Frontal cortex (tissue), 4 donors: ENCODE data around the gene BTRC. TPM values are rescaled to one million over a fixed set of nuclear protein-coding genes. Genes with fewer than 3 reads are reported as not detected.
"Not testable (repeated sequence)": the region's sequence is repeated elsewhere in the genome, so short reads cannot be mapped to it uniquely, and the experiment has no call there.

Experiments
- DNase-seq, 2 donors: peaks; one replicate each; pipeline ENCODE4 v3.0.0; 2012; ENCODE audit warnings: low spot score in 2 of 2
- FAIRE-seq: peaks from 2 replicates; lab custom pipeline; 2012; peaks lifted over from hg19 to GRCh38; lab: Jason Lieb, UNC
- total RNA-seq: library from RNA; depleted of rRNA; stranded (reverse); fragments of >200 nt; gene quantifications from one replicate; pipeline ENCODE4 v1.2.3, GENCODE V29; 2014
- donor health status: control.
- donor health status: control.
- donor health status: control.

The BTRC gene
- 39.1 TPM for total RNA-seq

DNA sequence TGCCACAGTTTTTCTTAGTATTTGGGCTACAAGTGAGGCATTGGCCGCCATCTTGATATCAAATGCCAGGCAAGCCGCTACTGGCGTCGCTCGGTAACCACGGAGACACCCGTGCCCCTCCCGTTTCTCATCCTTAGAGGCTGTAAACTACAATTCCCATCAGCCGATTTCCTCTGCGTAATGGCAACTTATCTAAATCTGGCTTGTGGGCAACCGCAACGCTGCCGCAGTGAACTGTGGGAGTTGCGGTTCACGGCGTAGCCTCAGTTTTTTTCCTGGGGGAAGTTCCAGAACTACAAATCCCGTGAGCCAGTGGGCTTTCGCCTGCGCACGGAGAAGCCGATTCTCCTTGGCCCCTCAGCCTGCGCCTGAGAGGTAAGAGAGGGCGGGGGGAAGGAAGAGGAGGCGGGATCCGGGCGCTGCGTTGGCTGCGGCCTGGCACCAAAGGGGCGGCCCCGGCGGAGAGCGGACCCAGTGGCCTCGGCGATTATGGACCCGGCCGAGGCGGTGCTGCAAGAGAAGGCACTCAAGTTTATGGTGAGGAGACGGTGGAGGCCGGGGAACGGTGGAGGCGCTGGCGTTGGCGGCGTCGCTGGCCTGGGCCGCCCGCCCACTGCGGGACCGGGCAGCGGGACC lies at the start of gene BTRC:
BTRC (plus strand) TSS at position 474 of the 636 bp plus-strand sequence; CDS start at position 490, 16 bp downstream.
- peak; percentile 97 for FAIRE-seq
- peak; percentile 89 to 92 for DNase-seq

GRCh38 chr10:101304316-101304715 lies 49.6 kb upstream of the BTRC start:
- DNase-seq = no peak
- FAIRE-seq = no peak

GRCh38 chr10:101305320-101306241 lies 48.4 kb upstream of the BTRC start:
- FAIRE-seq = no peak

DNA sequence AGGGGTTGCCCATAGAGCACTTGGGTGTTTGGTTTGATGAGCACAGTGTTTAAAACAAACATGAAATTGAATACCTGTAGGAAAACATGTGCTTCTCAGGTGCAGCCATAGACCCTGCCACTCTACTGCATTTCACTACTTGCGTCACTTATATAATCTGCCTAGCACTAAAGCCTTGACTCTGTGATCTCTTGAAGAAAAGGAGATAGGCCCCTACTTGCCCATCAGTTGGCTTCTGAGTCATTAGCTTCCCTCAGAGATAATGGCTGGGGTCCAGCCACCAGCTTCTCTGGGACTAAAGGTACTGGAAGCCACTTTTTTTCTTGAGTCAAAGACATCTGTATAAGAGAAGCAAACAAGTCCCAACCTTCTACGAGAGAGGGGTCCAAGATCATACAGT lies 45.9 kb upstream of the BTRC start:
- DNase-seq (no peak), FAIRE-seq (no peak)

More at GRCh38 chr10:101305320-101306241, 48.4 kb upstream of the BTRC start:
- no peak for DNase-seq

DNA sequence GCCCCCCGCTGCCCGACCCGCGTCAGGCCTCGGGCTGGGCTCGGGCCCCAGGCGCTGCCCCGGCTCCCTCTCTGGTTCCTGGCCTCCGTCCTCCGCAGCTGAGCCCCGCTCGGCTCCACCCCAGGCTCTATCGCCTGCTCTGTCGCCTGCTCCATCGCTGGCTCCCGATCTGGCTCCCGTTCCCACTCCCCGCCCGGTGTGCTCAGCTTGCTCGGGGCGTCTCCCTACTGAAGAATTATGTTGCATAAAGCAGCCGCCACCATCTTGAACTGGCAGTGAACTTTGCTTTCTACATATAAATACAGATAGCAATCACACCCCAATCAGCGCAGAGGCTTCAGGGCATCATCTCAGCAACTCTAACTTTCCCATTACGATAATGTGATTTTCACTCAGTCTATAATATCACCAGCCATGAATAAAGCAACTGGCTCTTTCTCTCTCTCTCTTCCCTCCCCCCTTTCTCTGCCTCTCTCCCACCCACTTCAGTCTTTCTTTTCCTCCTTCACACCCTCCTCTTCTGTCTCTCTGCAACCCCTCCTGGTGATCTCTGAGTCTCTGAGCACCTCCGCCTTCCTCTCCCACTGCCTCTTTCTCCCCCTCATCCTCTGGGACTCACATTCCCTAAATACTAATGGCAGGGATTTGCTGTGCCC lies 43.3 kb upstream of the BTRC start:
- FAIRE-seq = no peak

DNA sequence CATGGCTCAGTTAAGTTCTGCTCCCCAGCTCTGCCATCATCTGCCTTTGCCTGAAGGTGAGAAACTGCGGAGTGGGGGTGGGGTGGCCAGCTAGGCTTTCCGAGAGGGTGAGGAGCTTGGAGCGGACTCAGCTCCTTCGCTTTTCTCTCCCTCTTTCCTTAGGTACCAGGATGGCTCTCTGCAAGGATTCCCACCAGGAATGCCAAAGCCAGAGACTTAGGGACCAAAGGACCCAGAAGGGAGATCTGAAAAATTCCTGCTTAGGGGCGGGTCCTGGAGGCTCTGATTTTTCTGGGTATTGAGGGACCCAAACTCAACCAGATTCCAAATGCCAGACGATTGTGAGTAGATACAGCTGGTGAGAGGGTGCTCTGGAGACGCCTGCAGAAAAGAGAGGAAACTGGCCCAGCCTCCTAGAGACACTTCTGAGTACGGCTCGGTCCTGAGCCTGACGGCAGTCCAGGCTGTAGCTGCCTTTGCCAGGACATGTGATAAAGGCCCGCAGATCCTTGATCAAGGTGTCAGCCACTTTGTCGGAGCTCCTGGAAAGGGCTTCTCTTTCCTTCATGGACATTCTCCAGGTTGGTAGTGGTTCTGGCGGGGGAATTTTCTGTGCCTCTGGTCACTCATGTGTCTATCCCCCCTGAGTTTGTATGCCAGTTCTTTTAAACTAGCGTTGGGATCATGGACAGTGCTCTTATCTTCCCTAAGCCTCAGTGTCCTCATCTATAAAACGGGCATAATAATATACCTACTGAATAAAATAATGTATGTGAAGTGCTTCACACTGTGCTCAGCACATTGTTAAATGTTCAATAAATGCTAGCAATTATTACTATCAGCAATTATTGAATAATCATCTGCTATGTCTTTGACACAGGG lies 42.5 kb upstream of the BTRC start:
- DNase-seq (no peak), FAIRE-seq (no peak)

More for the DNA sequence above, 43.3 kb upstream of the BTRC start:
- no peak for DNase-seq

- DNase-seq (no peak), FAIRE-seq (no peak)
These were observed 34.6 kb upstream of the BTRC start for GRCh38 chr10:101319241-101319915.

DNA sequence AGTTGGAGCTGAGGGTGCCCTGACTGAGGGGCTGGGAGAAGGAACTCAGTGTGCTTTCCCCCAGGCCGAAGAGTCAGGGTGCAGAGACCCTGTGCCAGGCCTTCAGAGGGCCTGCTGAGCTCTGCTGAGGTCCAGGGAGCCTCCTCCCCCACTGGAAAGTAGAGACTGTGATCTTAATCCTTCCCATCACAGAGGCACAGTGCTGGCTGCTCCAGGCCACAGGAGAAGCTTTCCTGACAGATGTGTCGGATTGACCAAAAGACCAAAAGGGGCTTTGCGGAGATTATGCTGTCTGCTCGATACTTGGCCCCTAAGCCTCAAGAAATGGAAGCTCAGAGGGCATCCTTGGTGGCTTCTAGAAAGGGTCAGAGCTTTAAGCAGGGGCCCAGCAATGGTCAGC lies 32.9 kb upstream of the BTRC start:
- no peak for DNase-seq
- FAIRE-seq = no peak

- FAIRE-seq = no peak
- DNase-seq = no peak
These were observed 31.5 kb upstream of the BTRC start for GRCh38 chr10:101322266-101323108.

DNA sequence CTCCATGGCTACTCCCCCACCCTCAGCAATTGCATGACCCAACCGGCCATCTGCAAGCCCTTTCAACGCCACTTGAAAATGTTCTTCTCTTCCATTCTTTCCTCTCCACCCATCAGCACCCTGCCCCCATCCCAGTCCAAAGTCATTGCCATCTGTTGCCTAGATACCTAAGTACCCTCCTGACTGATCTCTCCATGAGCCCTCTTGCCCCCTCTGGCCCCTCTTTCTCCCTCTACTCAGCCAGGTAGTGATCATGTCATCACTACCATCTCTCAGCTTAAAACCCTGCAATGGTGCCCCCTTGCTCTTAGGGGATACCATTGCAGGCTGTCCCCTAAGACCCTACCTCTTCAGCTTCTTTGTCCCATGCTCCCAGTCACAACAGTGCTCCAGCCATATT lies 30.5 kb upstream of the BTRC start:
- DNase-seq = no peak
- no peak for FAIRE-seq

DNA sequence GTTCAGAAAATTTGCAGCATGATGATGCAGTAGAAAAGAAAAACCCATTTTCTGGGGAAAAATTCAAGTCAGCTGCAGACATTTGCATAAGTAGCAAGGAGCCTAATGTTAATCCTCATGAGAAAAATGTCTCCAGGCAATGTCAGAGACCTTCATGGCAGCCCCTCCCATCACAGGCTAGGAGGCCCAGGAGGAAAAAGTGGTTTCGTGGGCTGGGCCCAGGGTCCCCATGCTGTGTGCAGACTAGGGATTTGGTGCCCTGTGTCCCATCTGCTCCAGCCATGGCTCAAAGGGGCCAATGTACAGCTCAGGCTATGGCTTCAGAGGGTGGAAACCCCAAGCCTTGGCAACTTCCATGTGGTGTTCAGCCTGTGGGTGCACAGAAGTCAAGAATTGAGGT lies 26.5 kb upstream of the BTRC start:
- not testable (repeated sequence) for FAIRE-seq, DNase-seq

DNA sequence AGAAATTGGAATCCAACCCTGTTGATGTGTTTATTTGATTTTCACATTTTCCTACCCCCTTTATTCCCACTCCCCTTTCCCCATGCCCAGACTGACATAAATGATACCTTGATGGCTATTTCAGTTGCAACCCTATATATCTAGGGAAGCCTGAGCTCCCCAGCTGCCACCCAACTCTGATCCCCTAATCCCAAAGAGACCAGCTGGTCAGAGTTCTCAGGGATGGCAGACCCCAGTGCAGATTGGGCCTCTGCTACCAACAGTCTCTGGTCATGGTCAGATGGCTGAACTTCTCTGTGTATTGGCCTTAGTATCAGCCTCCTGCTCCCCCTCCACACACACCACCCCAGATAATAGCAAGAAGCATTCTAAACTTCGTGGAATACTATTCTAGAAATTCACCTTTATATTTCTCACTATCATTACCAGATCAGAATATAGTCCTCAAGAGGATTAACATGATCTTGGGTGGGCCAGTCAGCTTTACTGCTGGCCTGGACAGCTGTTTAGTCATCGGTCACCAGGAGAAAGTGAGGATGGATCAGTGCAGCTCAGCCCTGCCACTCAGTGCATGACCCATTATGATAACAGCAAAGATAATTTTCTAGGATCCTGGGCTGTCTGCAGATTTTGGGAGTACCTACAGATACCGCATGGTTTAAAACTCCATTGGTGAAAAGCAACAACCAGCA lies 24.5 kb upstream of the BTRC start:
- FAIRE-seq (no peak), DNase-seq (no peak)

GRCh38 chr10:101330231-101330630 lies 23.7 kb upstream of the BTRC start:
- FAIRE-seq = no peak

GRCh38 chr10:101330631-101331225 lies 23.2 kb upstream of the BTRC start:
- DNase-seq (peak in 1 of 2 donors; percentile 30), FAIRE-seq (no peak)

More at GRCh38 chr10:101330231-101330630, 23.7 kb upstream of the BTRC start:
- DNase-seq = no peak

- no peak for FAIRE-seq
- DNase-seq = no peak
These were observed 22.0 kb upstream of the BTRC start for GRCh38 chr10:101331956-101332355.

- not testable (repeated sequence) for DNase-seq, FAIRE-seq
These were observed 19.7 kb upstream of the BTRC start for GRCh38 chr10:101334259-101334658.

- no peak for FAIRE-seq
These were observed 17.6 kb upstream of the BTRC start for GRCh38 chr10:101336382-101336781.

More at GRCh38 chr10:101336382-101336781, 17.6 kb upstream of the BTRC start:
- DNase-seq = no peak
